ENCODE results near the gene GTF2H4.

The GTF2H4 gene

GRCh38 chr6:30962716-30963115 lies 54.7 kb downstream of the GTF2H4 start:
- DNase-seq = no peak

- no peak for DNase-seq
Observed at GRCh38 chr6:30963641-30964040, 55.6 kb downstream of the GTF2H4 start.
